ENCODE results near the gene RPP25. TPM values are rescaled to one million over a fixed set of nuclear protein-coding genes. Genes with fewer than 3 reads are reported as not detected.

The RPP25 gene
- total RNA-seq, 4 donors from 2014 or later: 3.5 to 7.8 (median 6.1) TPM

DNA sequence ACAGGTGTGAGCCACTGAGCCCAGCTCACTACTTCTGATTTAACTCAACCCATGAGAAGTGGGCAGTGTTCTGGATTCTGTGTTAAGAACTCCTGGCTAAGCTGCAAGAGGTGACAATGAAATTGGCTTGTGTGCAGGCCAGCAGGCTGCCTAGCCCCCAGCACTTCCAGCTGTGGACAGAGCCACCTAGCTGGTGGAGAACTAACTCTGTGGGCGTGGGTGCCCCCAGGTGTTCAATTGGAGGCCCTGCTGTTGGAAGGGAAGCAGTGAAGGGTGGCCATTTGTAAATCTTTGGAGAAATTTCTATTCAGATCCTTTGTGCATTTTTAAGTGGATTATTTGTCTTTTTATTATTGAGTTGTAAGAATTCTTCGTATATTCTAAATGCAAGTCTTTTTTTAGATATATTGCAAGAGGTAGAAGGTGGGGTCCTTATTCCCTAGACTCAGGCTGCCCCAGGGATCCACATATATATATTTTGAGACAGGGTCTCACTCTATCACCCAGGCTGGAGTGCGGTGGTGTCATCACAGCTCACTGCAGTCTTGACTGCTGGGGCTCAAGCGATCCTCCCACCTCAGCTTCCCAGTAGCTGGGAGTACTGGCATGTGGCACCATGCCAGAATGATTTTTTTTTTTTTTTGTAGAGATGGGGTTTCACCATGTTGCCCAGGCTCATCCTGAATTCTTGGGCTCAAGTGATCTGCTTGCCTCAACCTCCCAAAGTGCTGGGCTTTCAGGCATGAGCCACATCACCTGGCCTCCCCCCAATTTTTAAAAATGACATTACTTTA is 31.6 kb upstream of the RPP25 start:
- WGBS: 45% methylated on average over 4 of the region's 4 CpGs
- peaks cover 3% of the 10 kb centered on the region for H3K27me3 ChIP-seq
- H3K27ac ChIP-seq: no peak overlapping the region
- no peaks in the 10 kb centered on the region for H3K36me3 ChIP-seq
- H3K4me1 ChIP-seq: no peaks in the 10 kb centered on the region
- TF ChIP-seq EP300 (IDR thresholded peaks at IDR 0.05): no peak
- TF ChIP-seq, protein P1, sequence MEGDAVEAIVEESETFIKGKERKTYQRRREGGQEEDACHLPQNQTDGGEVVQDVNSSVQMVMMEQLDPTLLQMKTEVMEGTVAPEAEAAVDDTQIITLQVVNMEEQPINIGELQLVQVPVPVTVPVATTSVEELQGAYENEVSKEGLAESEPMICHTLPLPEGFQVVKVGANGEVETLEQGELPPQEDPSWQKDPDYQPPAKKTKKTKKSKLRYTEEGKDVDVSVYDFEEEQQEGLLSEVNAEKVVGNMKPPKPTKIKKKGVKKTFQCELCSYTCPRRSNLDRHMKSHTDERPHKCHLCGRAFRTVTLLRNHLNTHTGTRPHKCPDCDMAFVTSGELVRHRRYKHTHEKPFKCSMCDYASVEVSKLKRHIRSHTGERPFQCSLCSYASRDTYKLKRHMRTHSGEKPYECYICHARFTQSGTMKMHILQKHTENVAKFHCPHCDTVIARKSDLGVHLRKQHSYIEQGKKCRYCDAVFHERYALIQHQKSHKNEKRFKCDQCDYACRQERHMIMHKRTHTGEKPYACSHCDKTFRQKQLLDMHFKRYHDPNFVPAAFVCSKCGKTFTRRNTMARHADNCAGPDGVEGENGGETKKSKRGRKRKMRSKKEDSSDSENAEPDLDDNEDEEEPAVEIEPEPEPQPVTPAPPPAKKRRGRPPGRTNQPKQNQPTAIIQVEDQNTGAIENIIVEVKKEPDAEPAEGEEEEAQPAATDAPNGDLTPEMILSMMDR (IDR thresholded peaks at IDR 0.05): no peak
- TF ChIP-seq POLR2AphosphoS5 (IDR thresholded peaks at IDR 0.05): no peak
- TF ChIP-seq POLR2A (IDR thresholded peaks at IDR 0.05): no peak
- H3K9me3 ChIP-seq: no peaks in the 10 kb centered on the region
- H3K4me3 ChIP-seq: no peak overlapping the region
- no peak for DNase-seq (ENCODE audit: low spot score in 2 of 2)

DNA sequence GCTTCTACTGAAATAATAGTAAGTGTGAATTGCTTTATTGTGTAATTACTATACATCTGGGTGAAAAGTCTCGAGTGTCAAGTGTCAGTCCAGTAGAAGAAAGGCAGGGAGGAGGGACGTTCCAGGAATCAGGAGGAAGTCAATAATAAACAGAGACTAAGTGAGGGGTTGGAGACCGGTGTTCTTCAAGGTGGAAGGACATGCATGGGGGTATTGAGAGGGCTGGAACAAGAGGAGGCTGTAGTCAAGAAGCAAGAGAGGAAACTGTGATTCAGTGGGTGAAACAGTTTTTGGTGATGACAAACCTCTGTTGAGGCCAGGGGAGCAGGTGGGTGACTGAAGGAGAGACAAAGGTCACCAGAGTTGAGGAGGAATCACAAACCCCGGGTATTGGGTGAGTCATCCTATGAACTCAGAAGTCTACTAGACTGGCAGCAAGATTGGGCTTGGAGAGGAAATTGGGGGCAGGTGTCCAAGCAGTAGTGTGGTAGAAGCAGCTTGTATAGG is 27.2 kb upstream of the RPP25 start:
- Histone ChIP-seq H3K4me3 (no peak overlapping the region), H3K4me1 (no peaks in the 10 kb centered on the region), H3K9me3 (no peaks in the 10 kb centered on the region), H3K27ac (no peak overlapping the region), H3K36me3 (no peaks in the 10 kb centered on the region), H3K27me3 (peaks cover 3% of the 10 kb centered on the region)
- DNase-seq (ENCODE audit: low spot score in 2 of 2): no peak
- 29% methylated on average over 4 of the region's 4 CpGs for WGBS
- TF ChIP-seq POLR2A (IDR thresholded peaks at IDR 0.05): no peak
- no peak for TF ChIP-seq EP300 (IDR thresholded peaks at IDR 0.05)
- TF ChIP-seq POLR2AphosphoS5 (IDR thresholded peaks at IDR 0.05): no peak
- TF ChIP-seq, protein P1 (IDR thresholded peaks at IDR 0.05): no peak

DNA sequence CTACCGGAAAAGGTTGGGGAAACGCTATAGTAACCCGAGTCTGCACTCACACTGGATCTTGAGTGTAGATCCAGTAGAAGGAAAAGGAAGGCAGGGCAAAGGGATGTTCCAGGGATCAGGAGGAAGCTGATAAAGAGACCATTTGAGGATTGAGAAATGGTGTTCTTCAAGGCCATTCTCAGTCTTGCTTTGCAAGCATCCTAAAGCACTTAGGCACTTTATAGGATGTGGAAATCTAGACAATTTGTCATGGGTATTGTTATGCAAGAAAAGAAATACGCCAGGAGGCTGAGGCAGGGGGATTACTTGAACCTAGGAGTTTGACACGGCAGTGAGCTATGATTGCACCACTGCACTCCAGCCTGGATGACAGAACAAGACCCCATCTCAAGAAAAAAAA is 25.6 kb upstream of the RPP25 start:
- no peaks in the 10 kb centered on the region for H3K36me3 ChIP-seq
- H3K4me3 ChIP-seq: no peak overlapping the region
- H3K4me1 ChIP-seq: no peaks in the 10 kb centered on the region
- H3K27me3 ChIP-seq: peaks cover 3% of the 10 kb centered on the region
- no peak for TF ChIP-seq POLR2A (IDR thresholded peaks at IDR 0.05)
- no peak for TF ChIP-seq POLR2AphosphoS5 (IDR thresholded peaks at IDR 0.05)
- TF ChIP-seq, protein P1 (IDR thresholded peaks at IDR 0.05): no peak
- TF ChIP-seq EP300 (IDR thresholded peaks at IDR 0.05): no peak
- H3K9me3 ChIP-seq: no peaks in the 10 kb centered on the region
- H3K27ac ChIP-seq: no peak overlapping the region
- no peak for DNase-seq (ENCODE audit: low spot score in 2 of 2)
- 75% methylated on average over 5 of the region's 5 CpGs for whole genome bisulfite sequencing

DNA sequence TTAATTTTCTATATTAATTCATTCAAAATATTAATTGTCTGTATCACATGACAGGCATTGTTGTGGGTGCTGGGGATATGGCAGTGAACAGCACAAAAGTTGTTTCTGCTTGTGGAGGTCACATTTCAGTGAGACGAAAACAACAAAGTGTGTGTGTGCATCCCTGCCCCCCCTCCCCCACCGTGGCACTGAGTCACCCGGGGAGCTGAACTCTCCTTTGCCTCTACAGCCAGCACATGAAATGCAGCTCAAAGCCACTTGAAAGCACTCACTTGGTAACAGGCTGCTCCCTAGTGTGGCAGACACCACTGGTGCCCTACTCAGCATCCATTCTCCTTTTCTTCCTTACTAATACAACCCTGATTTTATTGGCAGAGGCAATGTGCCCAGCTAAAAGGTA is 21.9 kb upstream of the RPP25 start:
- WGBS: 31% methylated on average over 3 of the region's 3 CpGs

DNA sequence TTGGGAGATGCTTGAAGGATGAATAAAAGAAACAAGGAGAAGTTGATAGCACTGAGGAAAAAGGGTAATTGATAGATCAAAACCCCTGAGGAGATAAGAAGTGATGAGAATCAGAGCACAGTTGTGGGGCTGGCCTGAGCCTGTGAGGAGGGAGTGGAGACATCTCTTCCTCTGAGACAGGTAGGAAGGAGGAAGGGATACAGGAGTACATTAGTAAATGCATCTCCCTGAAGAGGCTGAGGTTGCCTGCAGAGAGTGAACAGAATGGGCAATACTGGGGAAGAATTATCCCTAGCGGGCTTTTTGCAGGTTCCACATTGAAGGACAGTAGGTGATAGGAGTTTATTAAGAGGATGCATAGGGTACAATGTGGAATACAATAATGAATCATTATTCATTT is 21.5 kb upstream of the RPP25 start:
- no peak for TF ChIP-seq EP300 (IDR thresholded peaks at IDR 0.05)
- no peak for TF ChIP-seq POLR2AphosphoS5 (IDR thresholded peaks at IDR 0.05)
- TF ChIP-seq, protein P1 (IDR thresholded peaks at IDR 0.05): no peak
- TF ChIP-seq POLR2A (IDR thresholded peaks at IDR 0.05): no peak
- no peak for DNase-seq (ENCODE audit: low spot score in 2 of 2)
- Histone ChIP-seq H3K27me3 (no peaks in the 10 kb centered on the region), H3K9me3 (no peaks in the 10 kb centered on the region), H3K4me3 (no peak overlapping the region), H3K36me3 (no peaks in the 10 kb centered on the region), H3K4me1 (no peaks in the 10 kb centered on the region), H3K27ac (no peak overlapping the region)
- 90% methylated on average over 1 of the region's 1 CpG for WGBS

More for the DNA sequence above, 21.9 kb upstream of the RPP25 start:
- no peak for DNase-seq (ENCODE audit: low spot score in 2 of 2)
- H3K36me3 ChIP-seq: no peaks in the 10 kb centered on the region
- no peak overlapping the region for H3K4me3 ChIP-seq
- no peaks in the 10 kb centered on the region for H3K9me3 ChIP-seq
- TF ChIP-seq EP300 (IDR thresholded peaks at IDR 0.05): no peak
- TF ChIP-seq POLR2A (IDR thresholded peaks at IDR 0.05): no peak
- no peak for TF ChIP-seq POLR2AphosphoS5 (IDR thresholded peaks at IDR 0.05)
- TF ChIP-seq, protein P1 (IDR thresholded peaks at IDR 0.05): no peak
- H3K4me1 ChIP-seq: no peaks in the 10 kb centered on the region
- no peaks in the 10 kb centered on the region for H3K27me3 ChIP-seq
- no peak overlapping the region for H3K27ac ChIP-seq

Data from suprapubic skin (tissue), 4 donors.